NCI-H1105 (cell line): Measurements from ENCODE around the gene MEMO1.
"Not testable (repeated sequence)": the region's sequence is repeated elsewhere in the genome, so short reads cannot be mapped to it uniquely, and the experiment has no call there.

Experiments
- DNase-seq: peaks from one replicate; lab custom pipeline; 2025; lab: John Stamatoyannopoulos, UW

MEMO1 gene

DNA sequence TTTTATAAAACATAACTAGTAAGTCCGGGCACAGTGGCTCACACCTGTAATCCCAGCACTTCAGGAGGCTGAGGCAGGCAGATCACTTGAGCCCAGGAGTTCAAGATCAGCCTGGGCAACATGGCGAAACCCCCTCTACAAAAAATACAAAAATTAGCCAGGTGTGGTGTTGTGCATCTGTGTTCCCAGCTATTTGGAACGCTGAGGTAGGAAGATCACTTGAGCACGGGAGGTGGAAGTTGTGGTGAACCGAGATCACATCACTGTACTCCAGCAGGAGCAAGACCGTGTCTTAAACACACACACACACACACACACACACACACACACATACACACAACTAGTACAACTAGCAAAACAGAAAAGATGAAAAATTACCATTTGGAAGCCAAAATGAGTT lies 103.3 kb downstream of the MEMO1 start:
- not testable (repeated sequence) for DNase-seq

GRCh38 chr2:31903109-31903780 lies 107.6 kb downstream of the MEMO1 start:
- DNase-seq: no peak

DNA sequence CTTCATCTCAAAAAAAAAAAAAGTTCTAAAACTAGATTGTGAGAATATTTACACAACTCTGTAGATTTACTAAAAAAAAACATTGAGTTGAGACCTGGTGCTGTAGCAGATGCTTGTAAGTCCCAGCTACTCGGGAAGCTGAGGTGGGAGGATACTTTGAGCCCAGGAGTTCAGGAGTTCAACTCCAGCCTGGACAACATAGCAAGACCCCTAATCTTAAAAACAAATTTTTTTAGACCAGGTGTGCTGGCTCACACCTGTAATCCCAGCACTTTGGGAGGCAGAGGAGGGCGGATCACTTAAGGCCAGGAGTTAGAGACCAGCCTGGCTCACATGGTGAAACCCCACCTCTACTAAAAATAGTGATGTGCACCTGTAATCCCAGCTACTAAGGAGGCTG lies 108.9 kb downstream of the MEMO1 start:
- no peak for DNase-seq

GRCh38 chr2:31900156-31900555 lies 110.7 kb downstream of the MEMO1 start:
- DNase-seq: not testable (repeated sequence)

DNA sequence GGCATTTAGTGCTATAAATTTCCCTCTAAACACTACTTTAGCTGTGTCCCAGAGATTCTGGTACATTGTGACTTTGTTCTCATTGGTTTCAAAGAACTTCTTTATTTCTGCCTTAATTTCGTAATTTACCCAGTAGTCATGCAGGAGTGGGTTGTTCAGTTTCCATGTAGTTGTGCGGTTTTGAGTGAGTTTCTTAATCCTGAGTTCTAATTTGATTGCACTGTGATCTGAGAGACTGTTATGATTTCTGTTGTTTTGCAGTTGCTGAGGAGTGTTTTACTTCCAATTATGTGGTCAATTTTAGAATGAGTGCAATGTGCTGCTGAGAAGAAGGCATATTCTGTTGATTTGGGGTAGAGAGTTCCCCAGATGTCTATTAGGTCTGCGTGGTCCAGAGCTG lies 112.5 kb downstream of the MEMO1 start:
- DNase-seq: not testable (repeated sequence)

DNA sequence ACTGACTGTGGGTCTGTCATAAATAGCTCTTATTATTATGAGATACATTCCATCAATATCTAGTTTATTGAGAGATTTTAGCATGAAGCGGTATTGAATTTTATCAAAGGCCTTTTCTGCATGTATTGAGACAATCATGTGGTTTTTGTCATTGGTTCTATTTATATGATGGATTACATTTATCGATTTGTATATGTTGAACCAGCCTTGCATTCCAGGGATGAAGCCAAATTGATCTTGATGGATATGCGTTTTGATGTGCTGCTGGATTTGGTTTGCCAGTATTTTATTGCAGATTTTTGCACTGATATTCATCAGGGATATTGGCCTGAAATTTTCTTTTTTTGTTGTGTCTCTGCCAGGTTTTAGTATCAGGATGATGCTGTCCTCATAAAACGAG lies 113.5 kb downstream of the MEMO1 start:
- not testable (repeated sequence) for DNase-seq

- DNase-seq: no peak
These were observed 114.5 kb downstream of the MEMO1 start for GRCh38 chr2:31896293-31896692.

- DNase-seq: no peak
These were observed 116.2 kb downstream of the MEMO1 start for GRCh38 chr2:31894656-31895055.

GRCh38 chr2:31893094-31893493 lies 117.7 kb downstream of the MEMO1 start:
- no peak for DNase-seq

- no peak for DNase-seq
These were observed 121.8 kb downstream of the MEMO1 start for GRCh38 chr2:31889044-31889443.

GRCh38 chr2:31888550-31888949 lies 122.3 kb downstream of the MEMO1 start:
- no peak for DNase-seq

DNA sequence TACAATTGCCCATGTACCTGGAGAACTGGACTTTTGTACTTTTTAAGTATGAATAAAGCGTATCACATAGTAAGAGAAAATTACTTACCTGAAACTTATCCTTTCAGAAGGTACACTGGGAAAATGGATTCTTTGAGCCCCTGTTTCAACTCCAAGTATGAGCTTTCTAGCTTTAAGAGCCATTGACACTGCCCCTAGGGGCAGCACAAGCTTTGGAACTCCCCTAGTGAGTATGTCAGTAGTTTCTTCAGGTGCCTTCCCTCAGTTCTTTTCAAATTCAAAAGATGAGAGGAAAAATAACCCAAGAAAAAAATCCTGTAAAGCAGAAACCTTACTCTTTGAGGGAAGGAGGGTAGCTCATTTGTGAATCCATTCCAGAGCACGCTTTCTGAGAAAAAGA lies 124.1 kb downstream of the MEMO1 start:
- no peak for DNase-seq

DNA sequence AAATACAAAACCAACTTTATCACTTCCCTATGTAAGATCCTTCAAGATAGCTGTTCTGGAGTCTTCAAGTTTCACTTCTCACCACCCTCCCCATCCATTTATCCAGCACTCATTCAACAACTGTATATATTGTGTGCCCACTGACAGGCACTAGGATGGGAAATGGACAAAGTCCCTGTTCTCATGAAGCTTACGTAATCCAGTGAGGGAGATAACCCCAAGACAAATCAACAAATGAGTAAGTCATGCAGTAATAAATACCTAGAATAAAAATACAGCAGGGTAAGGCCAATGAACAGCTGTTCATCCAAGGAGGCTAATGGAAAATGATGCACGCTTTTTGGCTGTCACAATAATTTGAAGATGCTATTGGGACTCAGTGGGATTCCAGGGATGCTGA lies 133.8 kb downstream of the MEMO1 start:
- DNase-seq: no peak

DNA sequence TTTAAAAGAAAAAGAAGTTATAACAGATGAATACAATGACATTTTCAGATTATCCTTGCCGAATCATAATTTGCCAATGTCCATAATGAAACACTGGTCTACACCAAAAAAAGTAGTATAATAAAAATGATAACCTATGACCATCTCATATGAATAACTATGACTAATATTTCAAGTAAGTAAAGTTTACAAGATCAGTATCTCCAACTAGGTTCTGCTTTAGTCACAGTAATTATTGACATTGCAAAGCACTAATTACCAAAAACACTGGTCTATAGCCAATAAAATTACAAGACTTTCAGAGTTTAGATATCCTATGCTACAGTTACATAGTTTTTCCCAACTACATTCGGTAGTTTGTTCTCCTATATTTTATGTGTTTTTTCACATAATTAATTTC lies 136.7 kb downstream of the MEMO1 start:
- no peak for DNase-seq

- no peak for DNase-seq
These were observed 145.6 kb downstream of the MEMO1 start for GRCh38 chr2:31865215-31865614.

- DNase-seq: no peak
These were observed 146.9 kb downstream of the MEMO1 start for GRCh38 chr2:31863867-31864266.

DNA sequence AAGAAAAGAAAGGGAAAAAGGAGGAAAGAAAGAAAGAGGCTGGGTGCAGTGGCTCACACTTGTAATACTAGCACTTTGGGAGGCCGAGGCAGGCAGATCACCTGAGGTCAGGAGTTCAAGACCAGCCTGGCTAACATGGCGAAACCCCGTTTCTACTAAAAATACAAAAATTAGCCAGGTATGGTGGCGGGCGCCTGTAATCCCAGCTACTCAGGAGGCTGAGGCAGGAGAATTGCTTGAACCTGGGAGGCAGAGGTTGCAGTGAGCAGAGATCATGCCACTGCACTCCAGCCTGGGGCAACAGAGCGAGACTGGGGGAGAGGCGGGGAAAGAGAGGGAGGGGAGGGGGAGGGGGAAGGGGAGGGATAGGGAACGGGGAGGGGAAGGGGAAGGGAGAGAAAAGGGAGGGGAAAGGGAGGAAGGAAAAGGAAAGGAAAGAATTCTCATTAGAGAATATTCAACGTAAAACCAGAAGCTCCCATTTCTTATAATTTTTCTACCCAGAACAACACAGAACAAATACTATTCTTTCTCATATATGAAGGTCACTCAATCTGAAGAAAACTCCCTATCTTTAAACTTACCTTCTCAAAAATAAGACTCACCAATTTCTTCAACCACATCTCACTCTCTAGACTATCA lies 147.7 kb downstream of the MEMO1 start:
- not testable (repeated sequence) for DNase-seq

- DNase-seq: no peak
These were observed 150.8 kb downstream of the MEMO1 start for GRCh38 chr2:31859959-31860358.

DNA sequence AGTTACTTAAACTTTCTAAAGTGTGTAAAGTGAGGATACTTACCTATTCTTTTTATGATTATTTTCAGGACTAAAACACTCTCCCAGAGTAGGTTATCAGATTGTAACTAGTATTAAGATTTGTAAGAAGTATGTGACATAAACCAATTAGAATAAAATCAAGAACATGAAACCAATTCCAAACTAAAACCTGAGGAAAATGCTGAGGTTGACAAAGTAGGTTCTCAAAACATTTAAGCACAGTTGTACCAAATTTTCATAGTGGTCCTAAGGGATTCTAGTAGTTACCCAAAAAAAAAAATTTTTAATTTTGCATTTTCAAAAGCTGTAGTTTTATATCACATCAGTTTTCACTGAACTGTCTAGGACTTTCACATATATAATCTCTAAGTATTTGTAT lies 157.3 kb downstream of the MEMO1 start:
- no peak for DNase-seq

GRCh38 chr2:31842150-31842549 lies 168.7 kb downstream of the MEMO1 start:
- not testable (repeated sequence) for DNase-seq

DNA sequence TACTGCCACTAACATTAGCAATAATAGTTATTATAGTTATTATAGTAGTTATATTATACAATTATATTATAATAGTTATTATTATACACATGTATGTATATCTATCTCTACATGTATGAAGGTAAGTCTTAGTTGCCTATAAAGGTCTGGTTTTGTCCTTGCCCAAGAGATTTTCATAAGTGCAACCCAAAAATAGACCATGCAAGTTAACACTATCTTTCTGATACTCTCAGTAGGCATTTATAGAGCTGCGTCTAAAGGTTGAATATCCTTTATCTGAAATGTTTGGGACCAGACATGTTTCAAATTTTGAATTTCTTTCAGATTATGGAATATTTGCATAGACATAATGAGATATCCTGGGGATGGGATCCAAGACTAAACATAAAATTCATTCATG lies 175.4 kb downstream of the MEMO1 start:
- no peak for DNase-seq

DNA sequence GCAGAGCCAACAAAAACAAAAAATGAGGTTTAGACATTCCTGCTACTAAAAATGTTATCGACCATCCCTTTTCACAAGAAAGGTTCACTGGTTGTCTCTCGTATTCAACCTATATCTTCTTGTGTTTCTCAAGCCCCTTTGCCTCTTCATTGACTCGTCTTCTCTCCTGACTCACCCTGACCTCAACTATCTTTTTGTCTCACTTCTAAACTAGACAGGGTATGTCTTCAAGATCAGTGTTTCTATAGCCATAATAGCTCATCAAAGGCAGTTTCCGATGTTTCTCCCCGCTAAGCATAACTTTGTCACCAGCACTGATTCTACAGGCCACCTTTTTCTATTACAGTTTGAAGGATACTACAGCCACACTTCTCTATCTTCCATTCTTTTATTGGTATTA lies 178.4 kb downstream of the MEMO1 start:
- no peak for DNase-seq

DNA sequence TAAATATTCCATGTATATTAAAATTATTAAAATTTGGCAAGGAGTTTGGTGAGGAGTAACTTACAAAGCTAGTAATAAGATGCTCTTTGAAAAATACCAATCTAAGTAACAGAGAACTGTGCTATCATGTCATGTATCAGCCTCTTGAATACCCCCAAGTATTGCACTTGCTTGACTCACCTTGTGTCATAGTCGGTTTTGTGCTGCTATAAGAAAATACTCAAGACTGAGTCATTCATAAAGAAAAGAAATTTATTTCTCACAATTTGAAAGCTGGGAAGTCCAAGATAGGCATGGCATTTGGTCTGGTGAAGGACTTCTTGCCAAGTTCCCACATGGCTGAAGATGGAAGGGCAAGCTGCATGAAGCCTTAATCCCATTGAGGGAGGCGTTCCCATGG lies 179.2 kb downstream of the MEMO1 start:
- no peak for DNase-seq

DNA sequence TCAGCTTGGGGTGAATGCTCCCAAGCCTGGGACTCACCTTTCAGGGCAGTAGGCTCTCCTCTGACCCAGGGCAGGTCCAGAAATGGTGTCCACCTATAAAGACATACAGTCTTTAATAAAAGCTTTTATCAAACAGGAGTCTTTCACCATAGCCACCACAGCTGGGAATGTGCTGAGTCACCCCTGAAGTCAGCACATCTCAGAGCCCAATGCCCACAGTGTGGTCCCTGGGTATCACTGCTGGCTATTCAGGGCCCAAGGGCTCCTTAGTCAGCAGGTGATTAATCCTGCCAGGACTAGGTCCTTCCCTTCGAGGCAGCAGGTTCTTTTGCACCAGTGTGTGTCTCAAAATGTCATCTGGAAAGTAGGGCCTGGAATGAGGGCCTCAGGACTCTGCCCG lies 181.9 kb downstream of the MEMO1 start:
- DNase-seq: no peak
